ENCODE data around the gene ATP6V1E1. TPM values are rescaled to one million over a fixed set of nuclear protein-coding genes. Genes with fewer than 3 reads are reported as not detected.

ATP6V1E1 gene
- total and polyA plus RNA-seq, 9 of the 15 experiments (the other 6 are each of a cell fraction or from before 2014, with no cell fraction given) = 122 to 249 (median 179) TPM

DNA sequence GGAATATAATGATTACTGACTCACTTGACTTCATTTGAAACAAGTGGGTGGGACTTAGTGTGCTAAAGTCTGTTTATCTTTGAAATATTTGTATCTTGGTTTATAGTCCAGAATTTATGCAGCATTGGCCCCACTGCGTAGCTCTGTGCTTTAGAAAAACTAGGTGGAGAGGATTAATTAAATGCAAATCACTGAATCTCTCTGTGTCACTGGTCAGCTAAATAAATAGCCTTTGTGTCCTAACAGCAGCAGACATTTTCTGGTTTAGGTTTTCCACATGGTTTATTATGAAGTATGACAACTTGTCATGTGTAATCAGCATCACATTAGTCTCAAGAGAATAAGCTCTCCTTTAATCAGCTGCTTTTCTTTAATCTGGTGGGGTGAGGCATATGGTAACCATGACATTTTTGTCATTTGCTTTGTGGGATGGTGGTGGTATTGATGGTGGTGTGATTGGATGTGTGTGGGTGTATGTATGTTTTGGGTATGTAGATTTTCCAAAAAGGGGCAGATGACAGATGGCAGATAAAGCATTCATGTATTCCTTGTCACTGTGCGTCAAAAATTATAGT lies 44.0 kb upstream of the ATP6V1E1 start (continued):
- TF ChIP-seq, protein P1, sequence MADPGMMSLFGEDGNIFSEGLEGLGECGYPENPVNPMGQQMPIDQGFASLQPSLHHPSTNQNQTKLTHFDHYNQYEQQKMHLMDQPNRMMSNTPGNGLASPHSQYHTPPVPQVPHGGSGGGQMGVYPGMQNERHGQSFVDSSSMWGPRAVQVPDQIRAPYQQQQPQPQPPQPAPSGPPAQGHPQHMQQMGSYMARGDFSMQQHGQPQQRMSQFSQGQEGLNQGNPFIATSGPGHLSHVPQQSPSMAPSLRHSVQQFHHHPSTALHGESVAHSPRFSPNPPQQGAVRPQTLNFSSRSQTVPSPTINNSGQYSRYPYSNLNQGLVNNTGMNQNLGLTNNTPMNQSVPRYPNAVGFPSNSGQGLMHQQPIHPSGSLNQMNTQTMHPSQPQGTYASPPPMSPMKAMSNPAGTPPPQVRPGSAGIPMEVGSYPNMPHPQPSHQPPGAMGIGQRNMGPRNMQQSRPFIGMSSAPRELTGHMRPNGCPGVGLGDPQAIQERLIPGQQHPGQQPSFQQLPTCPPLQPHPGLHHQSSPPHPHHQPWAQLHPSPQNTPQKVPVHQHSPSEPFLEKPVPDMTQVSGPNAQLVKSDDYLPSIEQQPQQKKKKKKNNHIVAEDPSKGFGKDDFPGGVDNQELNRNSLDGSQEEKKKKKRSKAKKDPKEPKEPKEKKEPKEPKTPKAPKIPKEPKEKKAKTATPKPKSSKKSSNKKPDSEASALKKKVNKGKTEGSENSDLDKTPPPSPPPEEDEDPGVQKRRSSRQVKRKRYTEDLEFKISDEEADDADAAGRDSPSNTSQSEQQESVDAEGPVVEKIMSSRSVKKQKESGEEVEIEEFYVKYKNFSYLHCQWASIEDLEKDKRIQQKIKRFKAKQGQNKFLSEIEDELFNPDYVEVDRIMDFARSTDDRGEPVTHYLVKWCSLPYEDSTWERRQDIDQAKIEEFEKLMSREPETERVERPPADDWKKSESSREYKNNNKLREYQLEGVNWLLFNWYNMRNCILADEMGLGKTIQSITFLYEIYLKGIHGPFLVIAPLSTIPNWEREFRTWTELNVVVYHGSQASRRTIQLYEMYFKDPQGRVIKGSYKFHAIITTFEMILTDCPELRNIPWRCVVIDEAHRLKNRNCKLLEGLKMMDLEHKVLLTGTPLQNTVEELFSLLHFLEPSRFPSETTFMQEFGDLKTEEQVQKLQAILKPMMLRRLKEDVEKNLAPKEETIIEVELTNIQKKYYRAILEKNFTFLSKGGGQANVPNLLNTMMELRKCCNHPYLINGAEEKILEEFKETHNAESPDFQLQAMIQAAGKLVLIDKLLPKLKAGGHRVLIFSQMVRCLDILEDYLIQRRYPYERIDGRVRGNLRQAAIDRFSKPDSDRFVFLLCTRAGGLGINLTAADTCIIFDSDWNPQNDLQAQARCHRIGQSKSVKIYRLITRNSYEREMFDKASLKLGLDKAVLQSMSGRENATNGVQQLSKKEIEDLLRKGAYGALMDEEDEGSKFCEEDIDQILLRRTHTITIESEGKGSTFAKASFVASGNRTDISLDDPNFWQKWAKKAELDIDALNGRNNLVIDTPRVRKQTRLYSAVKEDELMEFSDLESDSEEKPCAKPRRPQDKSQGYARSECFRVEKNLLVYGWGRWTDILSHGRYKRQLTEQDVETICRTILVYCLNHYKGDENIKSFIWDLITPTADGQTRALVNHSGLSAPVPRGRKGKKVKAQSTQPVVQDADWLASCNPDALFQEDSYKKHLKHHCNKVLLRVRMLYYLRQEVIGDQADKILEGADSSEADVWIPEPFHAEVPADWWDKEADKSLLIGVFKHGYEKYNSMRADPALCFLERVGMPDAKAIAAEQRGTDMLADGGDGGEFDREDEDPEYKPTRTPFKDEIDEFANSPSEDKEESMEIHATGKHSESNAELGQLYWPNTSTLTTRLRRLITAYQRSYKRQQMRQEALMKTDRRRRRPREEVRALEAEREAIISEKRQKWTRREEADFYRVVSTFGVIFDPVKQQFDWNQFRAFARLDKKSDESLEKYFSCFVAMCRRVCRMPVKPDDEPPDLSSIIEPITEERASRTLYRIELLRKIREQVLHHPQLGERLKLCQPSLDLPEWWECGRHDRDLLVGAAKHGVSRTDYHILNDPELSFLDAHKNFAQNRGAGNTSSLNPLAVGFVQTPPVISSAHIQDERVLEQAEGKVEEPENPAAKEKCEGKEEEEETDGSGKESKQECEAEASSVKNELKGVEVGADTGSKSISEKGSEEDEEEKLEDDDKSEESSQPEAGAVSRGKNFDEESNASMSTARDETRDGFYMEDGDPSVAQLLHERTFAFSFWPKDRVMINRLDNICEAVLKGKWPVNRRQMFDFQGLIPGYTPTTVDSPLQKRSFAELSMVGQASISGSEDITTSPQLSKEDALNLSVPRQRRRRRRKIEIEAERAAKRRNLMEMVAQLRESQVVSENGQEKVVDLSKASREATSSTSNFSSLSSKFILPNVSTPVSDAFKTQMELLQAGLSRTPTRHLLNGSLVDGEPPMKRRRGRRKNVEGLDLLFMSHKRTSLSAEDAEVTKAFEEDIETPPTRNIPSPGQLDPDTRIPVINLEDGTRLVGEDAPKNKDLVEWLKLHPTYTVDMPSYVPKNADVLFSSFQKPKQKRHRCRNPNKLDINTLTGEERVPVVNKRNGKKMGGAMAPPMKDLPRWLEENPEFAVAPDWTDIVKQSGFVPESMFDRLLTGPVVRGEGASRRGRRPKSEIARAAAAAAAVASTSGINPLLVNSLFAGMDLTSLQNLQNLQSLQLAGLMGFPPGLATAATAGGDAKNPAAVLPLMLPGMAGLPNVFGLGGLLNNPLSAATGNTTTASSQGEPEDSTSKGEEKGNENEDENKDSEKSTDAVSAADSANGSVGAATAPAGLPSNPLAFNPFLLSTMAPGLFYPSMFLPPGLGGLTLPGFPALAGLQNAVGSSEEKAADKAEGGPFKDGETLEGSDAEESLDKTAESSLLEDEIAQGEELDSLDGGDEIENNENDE (IDR thresholded peaks at IDR 0.05; ENCODE audit: low read depth, low read length) = no peak
- no peak for TF ChIP-seq ZNF354B (CRISPR knock-in tag; IDR thresholded peaks at IDR 0.05)
- TF ChIP-seq ARID1B (IDR thresholded peaks at IDR 0.05) = no peak
- no peak for TF ChIP-seq ZNF12 (CRISPR knock-in tag; IDR thresholded peaks at IDR 0.05)
- no peak for TF ChIP-seq ELF1 (tag; IDR thresholded peaks at IDR 0.05)
- TF ChIP-seq NFIC (IDR thresholded peaks at IDR 0.05) = no peak
- TF ChIP-seq ZBTB34 (CRISPR knock-in tag; IDR thresholded peaks at IDR 0.05) = no peak
- TF ChIP-seq, protein P2, sequence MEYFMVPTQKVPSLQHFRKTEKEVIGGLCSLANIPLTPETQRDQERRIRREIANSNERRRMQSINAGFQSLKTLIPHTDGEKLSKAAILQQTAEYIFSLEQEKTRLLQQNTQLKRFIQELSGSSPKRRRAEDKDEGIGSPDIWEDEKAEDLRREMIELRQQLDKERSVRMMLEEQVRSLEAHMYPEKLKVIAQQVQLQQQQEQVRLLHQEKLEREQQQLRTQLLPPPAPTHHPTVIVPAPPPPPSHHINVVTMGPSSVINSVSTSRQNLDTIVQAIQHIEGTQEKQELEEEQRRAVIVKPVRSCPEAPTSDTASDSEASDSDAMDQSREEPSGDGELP (CRISPR knock-in tag; IDR thresholded peaks at IDR 0.05; ENCODE audit: borderline replicate concordance) = no peak
- no peak for TF ChIP-seq MYC (IDR thresholded peaks at IDR 0.05; ENCODE audit: low read depth, low read length)
- no peak for TF ChIP-seq MYC (CRISPR knock-in tag; IDR thresholded peaks at IDR 0.05; ENCODE audit: borderline replicate concordance, low read depth)
- no peak for TF ChIP-seq ATF1 (CRISPR knock-in tag; IDR thresholded peaks at IDR 0.05)
- TF ChIP-seq ATF1 (tag; IDR thresholded peaks at IDR 0.05) = no peak
- no peak for TF ChIP-seq ZNF121 (CRISPR knock-in tag; conservative IDR thresholded peaks at IDR 0.05)
- TF ChIP-seq, protein P3, sequence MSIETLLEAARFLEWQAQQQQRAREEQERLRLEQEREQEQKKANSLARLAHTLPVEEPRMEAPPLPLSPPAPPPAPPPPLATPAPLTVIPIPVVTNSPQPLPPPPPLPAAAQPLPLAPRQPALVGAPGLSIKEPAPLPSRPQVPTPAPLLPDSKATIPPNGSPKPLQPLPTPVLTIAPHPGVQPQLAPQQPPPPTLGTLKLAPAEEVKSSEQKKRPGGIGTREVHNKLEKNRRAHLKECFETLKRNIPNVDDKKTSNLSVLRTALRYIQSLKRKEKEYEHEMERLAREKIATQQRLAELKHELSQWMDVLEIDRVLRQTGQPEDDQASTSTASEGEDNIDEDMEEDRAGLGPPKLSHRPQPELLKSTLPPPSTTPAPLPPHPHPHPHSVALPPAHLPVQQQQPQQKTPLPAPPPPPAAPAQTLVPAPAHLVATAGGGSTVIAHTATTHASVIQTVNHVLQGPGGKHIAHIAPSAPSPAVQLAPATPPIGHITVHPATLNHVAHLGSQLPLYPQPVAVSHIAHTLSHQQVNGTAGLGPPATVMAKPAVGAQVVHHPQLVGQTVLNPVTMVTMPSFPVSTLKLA (conservative IDR thresholded peaks at IDR 0.05) = peak in 1 of 2 experiments; percentile 41; a peak in 1 of 4 replicates
